ENCODE results near the gene LURAP1L.
"Not testable (repeated sequence)": the region's sequence is repeated elsewhere in the genome, so short reads cannot be mapped to it uniquely, and the experiment has no call there.

Gene LURAP1L

GRCh38 chr9:12863618-12864017 is 88.8 kb downstream of the LURAP1L start:
- no peak for DNase-seq (ENCODE audit: low spot score)
- in situ Hi-C loops (cut with MboI; ENCODE audit: low sequenced_read_pairs, unreplicated experiment), result no loop called here
- no peak for TF ChIP-seq CTCF (IDR thresholded peaks at IDR 0.05; ENCODE audit: borderline replicate concordance, control extremely low read depth, extremely low read depth, insufficient read depth, missing control alignments)

GRCh38 chr9:12865380-12865779 is 90.6 kb downstream of the LURAP1L start:
- DNase-seq (ENCODE audit: low spot score); in situ Hi-C loops (cut with MboI; ENCODE audit: low sequenced_read_pairs, unreplicated experiment): not testable (repeated sequence)
